IPS-18a (cell line): ENCODE data around the gene DESI1.
"Not testable (repeated sequence)": the region's sequence is repeated elsewhere in the genome, so short reads cannot be mapped to it uniquely, and the experiment has no call there.

Experiments used
- H3K27ac ChIP-seq: one replicate; pipeline ENCODE4 v1.5.1; 2013; ENCODE audit warnings: low read length
- H3K27me3 ChIP-seq: one replicate; pipeline ENCODE4 v1.6.1; 2013; ENCODE audit warnings: mild to moderate bottlenecking, low read length; ENCODE audit not compliant: control insufficient read depth, insufficient read depth
- H3K36me3 ChIP-seq: one replicate; pipeline ENCODE4 v1.6.1; 2013; ENCODE audit warnings: low read depth, low read length; ENCODE audit not compliant: control insufficient read depth
- H3K4me1 ChIP-seq: one replicate; pipeline ENCODE4 v1.6.1; 2013; ENCODE audit warnings: low read depth, low read length; ENCODE audit not compliant: control insufficient read depth
- H3K4me3 ChIP-seq: one replicate; pipeline ENCODE4 v1.5.1; 2013; ENCODE audit warnings: low read length
- H3K9ac ChIP-seq: one replicate; pipeline ENCODE4 v1.6.1; 2013; ENCODE audit warnings: mild to moderate bottlenecking, low read length, moderate library complexity
- H3K9me3 ChIP-seq: one replicate; pipeline ENCODE4 v1.6.1; 2013; ENCODE audit warnings: low read depth, low read length; ENCODE audit not compliant: control insufficient read depth

The DESI1 gene

DNA sequence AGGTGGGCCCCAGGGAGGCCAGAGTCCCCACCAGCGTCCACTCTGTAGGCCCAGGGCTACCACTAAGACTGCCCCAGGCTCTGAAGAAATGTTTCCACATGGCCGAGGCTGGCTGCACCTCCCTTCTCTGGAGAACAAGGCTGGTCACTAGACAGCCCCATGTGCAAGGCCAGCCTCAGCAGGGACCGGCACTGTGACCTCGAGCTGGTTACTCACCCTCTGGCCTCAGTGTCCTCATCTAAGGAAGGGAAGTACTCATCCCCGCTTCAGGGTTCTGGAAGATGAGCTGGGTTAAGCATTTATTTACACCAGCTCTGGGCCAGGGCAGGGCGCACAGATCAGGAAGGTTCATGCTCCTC, 40.9 kb downstream of the DESI1 start:
- Histone ChIP-seq H3K36me3 (no peaks in the 10 kb centered on the region), H3K9me3 (no peaks in the 10 kb centered on the region), H3K27ac (no peak overlapping the region), H3K27me3 (no peaks in the 10 kb centered on the region), H3K4me1 (no peaks in the 10 kb centered on the region), H3K9ac (no peak overlapping the region), H3K4me3 (no peak overlapping the region)

DNA sequence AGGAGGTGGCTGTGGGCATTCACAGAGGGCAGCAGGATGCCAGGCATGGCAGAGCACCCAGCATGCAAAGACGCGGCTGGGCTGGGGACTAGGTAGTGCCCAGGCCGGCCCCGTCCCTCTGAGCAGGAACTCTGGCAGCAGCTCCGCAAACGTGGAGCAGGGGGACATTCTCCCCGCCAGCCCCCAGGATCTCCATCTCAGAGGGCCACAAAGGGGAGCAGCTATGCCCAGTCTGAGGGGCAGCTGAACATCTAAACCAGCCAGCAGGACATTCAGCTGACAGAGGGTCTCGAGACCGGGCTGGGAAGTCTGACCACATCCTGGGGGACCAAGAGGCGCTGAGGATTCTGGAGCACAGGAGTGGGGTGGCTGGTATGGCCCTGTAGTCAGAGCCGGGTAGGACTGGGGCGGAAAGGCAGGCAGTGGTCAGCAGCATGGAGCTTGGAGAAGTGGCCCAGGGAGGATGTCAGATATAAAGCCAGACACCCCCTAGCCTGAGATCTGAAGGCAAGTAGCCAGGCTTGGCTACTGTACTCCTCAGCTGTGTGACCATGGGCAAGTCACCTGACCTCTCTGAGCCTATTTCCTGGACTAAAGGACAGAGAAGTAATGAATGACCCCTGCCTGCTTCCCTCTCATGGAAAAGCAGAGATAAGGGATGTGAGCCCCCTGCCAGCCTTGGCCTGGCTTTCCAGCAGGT, 41.4 kb downstream of the DESI1 start:
- no peaks in the 10 kb centered on the region for H3K4me1 ChIP-seq
- no peaks in the 10 kb centered on the region for H3K36me3 ChIP-seq
- no peaks in the 10 kb centered on the region for H3K9me3 ChIP-seq
- H3K4me3 ChIP-seq, result no peak overlapping the region
- no peak overlapping the region for H3K27ac ChIP-seq
- no peaks in the 10 kb centered on the region for H3K27me3 ChIP-seq
- H3K9ac ChIP-seq, result no peak overlapping the region

DNA sequence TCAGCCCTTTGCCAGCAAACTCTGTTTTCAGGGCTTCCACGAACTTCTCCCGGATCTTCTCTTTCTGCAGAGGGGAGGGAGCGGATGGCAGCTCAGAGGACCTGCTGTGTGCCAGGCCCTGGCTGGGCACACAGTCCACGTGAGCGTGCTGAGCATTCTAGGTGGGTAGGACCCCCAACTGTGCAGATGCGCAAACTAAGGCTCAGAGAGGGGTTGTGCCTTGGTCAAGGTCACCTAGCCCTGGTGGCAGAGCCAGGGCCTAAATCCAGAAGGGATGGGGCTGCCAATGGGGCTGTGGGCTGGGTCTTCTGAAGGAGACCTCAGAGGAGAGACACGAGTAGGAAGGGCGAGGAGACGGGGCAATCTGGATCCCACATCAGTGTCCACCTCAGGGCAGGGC, 42.0 kb downstream of the DESI1 start:
- H3K36me3 ChIP-seq, result no peaks in the 10 kb centered on the region
- H3K27me3 ChIP-seq, result no peaks in the 10 kb centered on the region
- H3K9ac ChIP-seq, result no peak overlapping the region
- no peaks in the 10 kb centered on the region for H3K9me3 ChIP-seq
- H3K4me1 ChIP-seq, result no peaks in the 10 kb centered on the region
- no peak overlapping the region for H3K27ac ChIP-seq
- H3K4me3 ChIP-seq, result no peak overlapping the region

DNA sequence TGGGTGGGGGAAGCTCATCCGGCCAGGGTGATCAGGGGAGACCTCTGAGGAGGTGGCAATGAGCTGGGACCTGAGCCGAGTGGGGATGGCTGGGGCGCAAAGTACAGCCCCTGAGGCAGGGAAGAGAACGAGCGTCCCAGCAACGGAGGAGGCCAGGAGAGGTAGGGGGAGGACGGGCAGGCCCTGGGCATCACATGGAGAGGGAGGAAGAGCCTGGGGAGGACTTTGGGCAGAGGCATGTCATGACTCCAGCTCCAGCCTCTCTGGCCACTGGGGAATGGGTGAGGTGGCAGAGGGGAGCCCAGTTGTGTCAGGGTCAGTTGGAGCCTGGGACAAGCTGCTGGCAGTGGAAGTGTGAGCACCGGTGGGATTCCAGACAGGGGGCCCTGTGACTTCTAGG, 42.7 kb downstream of the DESI1 start:
- Histone ChIP-seq H3K36me3 (no peaks in the 10 kb centered on the region), H3K27ac (no peak overlapping the region), H3K9me3 (no peaks in the 10 kb centered on the region), H3K27me3 (no peaks in the 10 kb centered on the region), H3K4me3 (no peak overlapping the region), H3K4me1 (no peaks in the 10 kb centered on the region), H3K9ac (no peak overlapping the region)

DNA sequence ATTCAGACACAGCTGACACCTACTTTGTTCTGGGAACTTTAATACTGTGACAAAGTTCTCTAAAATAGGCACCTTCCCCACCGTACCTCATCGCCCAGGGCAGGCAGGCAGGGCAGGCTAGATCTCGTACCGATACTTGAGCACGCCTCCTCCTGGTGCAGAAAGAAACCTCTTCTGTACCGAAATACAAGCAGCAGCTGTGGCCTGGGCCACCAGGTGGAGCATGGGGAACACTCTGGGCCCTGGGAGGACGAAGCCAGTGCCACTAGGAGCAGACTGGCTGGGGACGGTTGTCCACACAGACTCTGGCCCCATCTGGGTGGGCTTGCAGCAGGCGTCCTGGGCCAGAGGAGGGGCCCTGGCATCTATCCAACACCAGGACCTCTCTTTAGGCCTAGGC, 44.0 kb downstream of the DESI1 start:
- no peaks in the 10 kb centered on the region for H3K36me3 ChIP-seq
- H3K9ac ChIP-seq, result no peak overlapping the region
- no peaks in the 10 kb centered on the region for H3K27me3 ChIP-seq
- H3K27ac ChIP-seq, result no peak overlapping the region
- H3K4me3 ChIP-seq, result no peak overlapping the region
- H3K4me1 ChIP-seq, result no peaks in the 10 kb centered on the region
- H3K9me3 ChIP-seq, result no peaks in the 10 kb centered on the region

DNA sequence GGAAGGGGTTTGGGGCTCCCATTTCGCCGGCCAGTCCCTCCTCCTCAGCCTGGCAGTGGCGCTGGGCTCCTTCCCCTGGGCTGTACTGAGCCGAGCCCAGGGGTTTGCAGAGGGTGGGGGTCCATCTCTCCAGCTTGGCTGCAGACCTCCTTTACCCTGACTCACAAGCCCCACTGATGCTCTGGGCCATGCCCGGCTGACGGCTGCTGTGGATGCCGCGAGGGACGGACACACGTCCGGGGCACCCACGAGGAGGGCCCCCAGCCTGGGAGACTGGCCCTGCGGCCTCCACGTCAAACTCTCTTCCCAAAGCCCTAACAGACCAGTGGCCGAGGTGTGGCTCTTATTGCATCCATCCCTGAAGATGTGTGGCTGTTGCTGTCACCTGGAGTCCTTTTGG, 45.3 kb downstream of the DESI1 start:
- Histone ChIP-seq H3K36me3 (no peaks in the 10 kb centered on the region), H3K27ac (no peak overlapping the region), H3K4me1 (no peaks in the 10 kb centered on the region), H3K9me3 (no peaks in the 10 kb centered on the region), H3K9ac (no peak overlapping the region), H3K27me3 (no peaks in the 10 kb centered on the region), H3K4me3 (no peak overlapping the region)

DNA sequence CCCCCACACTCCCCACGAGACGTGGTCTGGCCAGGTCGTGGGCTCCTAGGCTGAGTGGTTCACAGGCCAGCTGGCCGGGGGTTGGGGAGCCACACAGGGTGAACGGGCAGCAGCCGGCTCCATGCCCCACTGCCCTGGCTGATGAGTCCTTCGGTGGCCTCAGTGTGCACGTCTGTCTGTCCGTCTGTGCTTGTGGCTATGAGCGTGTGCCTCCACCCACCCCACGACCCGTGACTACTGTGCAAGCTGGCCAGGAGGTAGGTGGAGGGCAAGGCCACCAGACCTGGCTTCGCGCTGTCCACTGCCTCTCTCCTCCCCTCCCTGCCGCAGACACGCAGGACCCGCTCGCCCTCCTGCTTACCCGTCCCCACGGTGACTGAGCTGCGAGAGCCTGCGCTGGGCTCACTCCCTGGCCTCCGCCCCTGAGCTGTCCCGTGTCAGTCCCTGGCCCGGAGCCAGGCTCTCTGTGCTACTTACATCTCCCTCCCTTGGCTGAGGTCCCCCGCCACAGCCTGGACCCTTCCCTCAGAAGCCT, 45.9 kb downstream of the DESI1 start:
- no peak overlapping the region for H3K9ac ChIP-seq
- no peaks in the 10 kb centered on the region for H3K9me3 ChIP-seq
- H3K27me3 ChIP-seq, result no peaks in the 10 kb centered on the region
- H3K4me1 ChIP-seq, result no peaks in the 10 kb centered on the region
- H3K27ac ChIP-seq, result no peak overlapping the region
- H3K4me3 ChIP-seq, result no peak overlapping the region
- H3K36me3 ChIP-seq, result no peaks in the 10 kb centered on the region

DNA sequence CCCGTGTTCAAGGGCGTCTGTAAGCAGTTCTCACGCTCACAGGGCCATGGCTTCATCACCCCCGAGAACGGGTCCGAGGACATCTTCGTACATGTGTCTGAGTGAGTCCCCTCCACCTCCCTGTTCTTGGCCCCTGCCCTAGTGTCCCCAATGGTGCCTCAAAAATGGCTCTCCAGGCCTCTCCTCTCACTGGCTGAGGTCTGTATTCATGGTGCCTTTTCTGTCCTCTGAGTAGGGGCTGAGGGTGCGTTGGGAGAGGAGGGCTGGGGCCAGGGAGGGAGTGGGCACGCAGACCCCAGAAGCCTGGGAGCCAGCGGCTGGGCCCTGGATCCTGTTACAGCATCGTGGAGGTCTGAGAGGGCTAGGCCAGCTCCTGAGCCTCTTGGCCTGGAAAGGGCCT, 47.2 kb downstream of the DESI1 start:
- no peak overlapping the region for H3K27ac ChIP-seq
- no peaks in the 10 kb centered on the region for H3K9me3 ChIP-seq
- no peak overlapping the region for H3K4me3 ChIP-seq
- H3K9ac ChIP-seq, result no peak overlapping the region
- no peaks in the 10 kb centered on the region for H3K4me1 ChIP-seq
- no peaks in the 10 kb centered on the region for H3K27me3 ChIP-seq
- no peaks in the 10 kb centered on the region for H3K36me3 ChIP-seq

DNA sequence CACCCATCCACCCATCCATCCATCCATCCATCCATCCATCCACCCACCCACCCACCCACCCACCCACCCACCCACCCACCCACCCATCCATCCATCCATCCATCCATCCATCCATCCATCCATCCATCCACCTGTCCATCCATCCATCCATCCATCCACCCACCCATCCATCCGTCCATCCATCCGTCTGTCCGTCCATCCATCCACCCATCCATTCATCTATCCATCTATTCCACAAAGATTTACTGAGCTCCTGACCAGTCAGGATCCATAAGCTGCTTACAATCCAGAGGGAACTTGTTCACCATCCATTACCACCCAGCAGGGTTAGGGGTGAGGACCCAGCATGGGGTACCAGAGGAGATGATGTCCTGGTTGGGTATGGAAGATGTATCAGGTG, 48.5 kb downstream of the DESI1 start:
- H3K9me3 ChIP-seq, H3K36me3 ChIP-seq, H3K4me1 ChIP-seq, H3K9ac ChIP-seq, H3K4me3 ChIP-seq, H3K27me3 ChIP-seq, H3K27ac ChIP-seq: not testable (repeated sequence)

DNA sequence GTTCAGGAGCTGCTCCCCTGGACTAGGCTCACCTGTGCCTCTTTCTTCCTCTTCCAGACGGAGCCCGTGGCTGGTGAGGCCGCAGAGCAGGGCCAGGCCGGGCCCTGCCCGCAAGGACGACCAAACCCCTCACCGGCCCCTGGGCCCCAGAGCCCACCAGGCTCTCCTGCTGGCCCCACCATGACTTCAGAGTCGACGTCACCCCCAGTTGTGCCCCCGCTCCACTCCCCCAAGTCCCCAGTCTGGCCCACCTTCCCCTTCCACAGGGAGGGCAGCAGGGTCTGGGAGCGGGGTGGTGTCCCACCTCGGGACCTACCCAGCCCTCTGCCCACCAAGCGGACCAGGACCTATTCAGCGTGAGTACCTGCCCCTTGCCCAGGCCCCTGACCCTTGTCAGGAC, 49.1 kb downstream of the DESI1 start:
- Histone ChIP-seq H3K27ac (no peak overlapping the region), H3K4me1 (no peaks in the 10 kb centered on the region)

DNA sequence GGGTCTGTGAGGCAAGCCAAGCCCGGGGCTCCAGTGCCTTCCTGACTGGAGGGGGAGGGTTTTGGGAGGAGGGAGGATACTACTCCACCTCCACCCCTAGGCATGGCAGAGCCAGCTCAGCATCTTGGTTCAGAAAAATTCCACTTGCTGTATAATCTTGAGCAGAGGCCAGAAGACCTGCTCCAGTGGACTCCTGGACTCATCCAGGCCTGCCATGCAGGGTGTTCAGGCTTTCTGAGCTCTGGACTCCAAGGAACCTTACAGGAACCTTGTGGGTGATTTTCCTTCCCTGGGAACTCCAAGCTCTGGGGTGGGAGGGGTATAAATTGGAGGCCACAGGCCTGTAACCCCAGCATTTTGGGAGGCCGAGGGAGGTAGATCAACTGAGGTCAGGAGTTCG, 50.6 kb downstream of the DESI1 start:
- no peak overlapping the region for H3K4me3 ChIP-seq
- no peaks in the 10 kb centered on the region for H3K36me3 ChIP-seq
- no peak overlapping the region for H3K9ac ChIP-seq
- no peak overlapping the region for H3K27ac ChIP-seq
- H3K9me3 ChIP-seq, result no peaks in the 10 kb centered on the region
- no peaks in the 10 kb centered on the region for H3K27me3 ChIP-seq
- H3K4me1 ChIP-seq, result no peaks in the 10 kb centered on the region

More for the DNA sequence above, 49.1 kb downstream of the DESI1 start:
- Histone ChIP-seq H3K36me3 (no peaks in the 10 kb centered on the region), H3K4me3 (no peak overlapping the region), H3K9ac (no peak overlapping the region), H3K27me3 (no peaks in the 10 kb centered on the region), H3K9me3 (no peaks in the 10 kb centered on the region)

DNA sequence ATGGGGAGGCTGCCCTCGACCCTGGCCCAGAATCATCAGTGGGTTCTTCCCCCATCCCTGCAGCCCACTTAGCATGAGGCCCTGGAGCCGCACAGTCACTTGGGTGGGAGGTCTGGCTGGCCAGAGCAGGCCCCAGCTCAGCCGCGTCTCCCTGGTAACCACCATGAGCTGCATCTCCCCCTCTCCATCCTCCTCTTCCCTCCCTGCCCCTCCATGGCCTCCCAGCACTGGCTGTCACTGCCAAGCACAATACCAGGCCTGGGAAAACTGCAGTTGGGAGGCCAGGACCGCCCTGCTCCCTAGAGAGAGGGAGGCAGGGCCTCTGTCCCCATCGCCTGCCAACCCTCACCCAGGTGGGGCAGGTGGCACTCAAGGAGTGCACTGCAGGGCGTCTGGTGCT, 52.0 kb downstream of the DESI1 start:
- no peaks in the 10 kb centered on the region for H3K27me3 ChIP-seq
- H3K4me1 ChIP-seq, result no peaks in the 10 kb centered on the region
- H3K9ac ChIP-seq, result no peak overlapping the region
- no peak overlapping the region for H3K27ac ChIP-seq
- no peak overlapping the region for H3K4me3 ChIP-seq
- H3K9me3 ChIP-seq, result no peaks in the 10 kb centered on the region
- H3K36me3 ChIP-seq, result no peaks in the 10 kb centered on the region
